ENCODE data around the gene OTOS.

OTOS gene

GRCh38 chr2:240121190-240121589 lies 19.3 kb downstream of the OTOS start:
- ATAC-seq: no peak
- TF ChIP-seq ZFP30 (CRISPR knock-in tag; IDR thresholded peaks at IDR 0.05) (no peak), ZNF70 (CRISPR knock-in tag; IDR thresholded peaks at IDR 0.05) (no peak), CSDC2 (CRISPR knock-in tag; IDR thresholded peaks at IDR 0.05) (no peak), BACH2 (CRISPR knock-in tag; IDR thresholded peaks at IDR 0.05; ENCODE audit: borderline replicate concordance) (no peak), CREB5 (CRISPR knock-in tag; IDR thresholded peaks at IDR 0.05; ENCODE audit: low read depth) (no peak), ISL1 (CRISPR knock-in tag; IDR thresholded peaks at IDR 0.05) (no peak), ZC3H10 (CRISPR knock-in tag; IDR thresholded peaks at IDR 0.05) (no peak), ZNF565 (CRISPR knock-in tag; conservative IDR thresholded peaks at IDR 0.05; ENCODE audit: low read depth) (no peak), TCF4 (CRISPR knock-in tag; IDR thresholded peaks at IDR 0.05; ENCODE audit: borderline replicate concordance) (no peak), PPARA (CRISPR knock-in tag; IDR thresholded peaks at IDR 0.05; ENCODE audit: borderline replicate concordance) (no peak)

- ATAC-seq: no peak
- no peak for TF ChIP-seq SNAI2 (CRISPR knock-in tag; IDR thresholded peaks at IDR 0.05)
- TF ChIP-seq GLIS3 (CRISPR knock-in tag; IDR thresholded peaks at IDR 0.05): no peak
- no peak for TF ChIP-seq ARNTL (CRISPR knock-in tag; IDR thresholded peaks at IDR 0.05; ENCODE audit: borderline replicate concordance, low read depth)
- no peak for TF ChIP-seq PPARA (CRISPR knock-in tag; IDR thresholded peaks at IDR 0.05; ENCODE audit: borderline replicate concordance)
- TF ChIP-seq ZNF8 (CRISPR knock-in tag; IDR thresholded peaks at IDR 0.05): no peak
- no peak for TF ChIP-seq ISL1 (CRISPR knock-in tag; IDR thresholded peaks at IDR 0.05)
- no peak for TF ChIP-seq OSR1 (CRISPR knock-in tag; IDR thresholded peaks at IDR 0.05)
- TF ChIP-seq ZFP3 (CRISPR knock-in tag; IDR thresholded peaks at IDR 0.05): no peak
- no peak for TF ChIP-seq ZC3H10 (CRISPR knock-in tag; IDR thresholded peaks at IDR 0.05)
- TF ChIP-seq PATZ1 (CRISPR knock-in tag; IDR thresholded peaks at IDR 0.05; ENCODE audit: borderline replicate concordance): no peak
- TF ChIP-seq TSHZ2 (CRISPR knock-in tag; IDR thresholded peaks at IDR 0.05): no peak
- TF ChIP-seq TCF4 (CRISPR knock-in tag; IDR thresholded peaks at IDR 0.05; ENCODE audit: borderline replicate concordance): no peak
- no peak for TF ChIP-seq BACH2 (CRISPR knock-in tag; IDR thresholded peaks at IDR 0.05; ENCODE audit: borderline replicate concordance)
- no peak for TF ChIP-seq TOX (CRISPR knock-in tag; IDR thresholded peaks at IDR 0.05; ENCODE audit: borderline replicate concordance)
Observed at GRCh38 chr2:240114233-240114632, 26.2 kb downstream of the OTOS start.

GRCh38 chr2:240112914-240113690 lies 27.4 kb downstream of the OTOS start:
- TF ChIP-seq BACH2 (CRISPR knock-in tag; IDR thresholded peaks at IDR 0.05; ENCODE audit: borderline replicate concordance) (no peak), ZNF565 (CRISPR knock-in tag; conservative IDR thresholded peaks at IDR 0.05; ENCODE audit: low read depth) (no peak), TCF4 (CRISPR knock-in tag; IDR thresholded peaks at IDR 0.05; ENCODE audit: borderline replicate concordance) (no peak), SNAI2 (CRISPR knock-in tag; IDR thresholded peaks at IDR 0.05) (no peak), ZNF70 (CRISPR knock-in tag; IDR thresholded peaks at IDR 0.05) (no peak)
- no peak for ATAC-seq

- no peak for ATAC-seq
- TF ChIP-seq RARB (CRISPR knock-in tag; IDR thresholded peaks at IDR 0.05) (no peak), ZNF70 (CRISPR knock-in tag; IDR thresholded peaks at IDR 0.05) (no peak), OSR1 (CRISPR knock-in tag; IDR thresholded peaks at IDR 0.05) (no peak), CREB5 (CRISPR knock-in tag; IDR thresholded peaks at IDR 0.05; ENCODE audit: low read depth) (no peak)
Observed at GRCh38 chr2:240111253-240111652, 29.2 kb downstream of the OTOS start.

All from SK-N-SH treated with all-trans-retinoic acid at 6 μM for 48 hours (cell line).